ACC112 (cell line): ENCODE measurements around the gene PKP2.

Source experiments
- H2AFZ ChIP-seq: fragments of 200-600 bp; sonication (generic); one replicate; pipeline ENCODE4 v1.6.0; 2017; ENCODE audit warnings: antibody characterized with exemption, low read length; ENCODE audit not compliant: unreplicated experiment
- H3K27ac ChIP-seq: fragments of 200-600 bp; sonication (generic); 2 replicates; pipeline ENCODE4 v1.5.1; 2014; ENCODE audit warnings: low read depth, mild to moderate bottlenecking, antibody characterized with exemption, low read length, moderate library complexity
- H3K27me3 ChIP-seq: fragments of 200-600 bp; sonication (generic); 2 replicates; pipeline ENCODE4 v1.6.1; 2014; ENCODE audit warnings: mild to moderate bottlenecking, antibody characterized with exemption, low read length, moderate library complexity, mixed read lengths; ENCODE audit not compliant: insufficient read depth
- H3K36me3 ChIP-seq: fragments of 200-600 bp; sonication (generic); 2 replicates; pipeline ENCODE4 v1.6.1; 2016; ENCODE audit warnings: mild to moderate bottlenecking, antibody characterized with exemption, low read length, moderate library complexity, mixed read lengths; ENCODE audit not compliant: insufficient read depth
- H3K4me1 ChIP-seq: fragments of 200-600 bp; sonication (generic); one replicate; pipeline ENCODE4 v1.6.1; 2016; ENCODE audit warnings: low read length, mixed read lengths; ENCODE audit not compliant: insufficient read depth, unreplicated experiment, control insufficient read depth
- H3K4me3 ChIP-seq: fragments of 200-600 bp; sonication (generic); 2 replicates; pipeline ENCODE4 v1.5.1; 2014; ENCODE audit warnings: mild to moderate bottlenecking, low read depth, low read length
- H3K79me2 ChIP-seq: fragments of 200-600 bp; sonication (generic); one replicate; pipeline ENCODE4 v1.6.0; 2016; ENCODE audit warnings: low read length; ENCODE audit not compliant: control insufficient read depth, unreplicated experiment, insufficient read depth

PKP2 gene

GRCh38 chr12:32780071-32780470 lies 116.5 kb downstream of the PKP2 start:
- no peak overlapping the region for H3K27ac ChIP-seq
- H2AFZ ChIP-seq, result no peak overlapping the region

GRCh38 chr12:32777691-32778175 lies 118.8 kb downstream of the PKP2 start:
- H3K4me3 ChIP-seq, result no peak overlapping the region
- peaks cover 6% of the 10 kb centered on the region; the same call in 1 of the 2 replicates for H3K27me3 ChIP-seq
- H3K27ac ChIP-seq, result no peak overlapping the region
- H3K36me3 ChIP-seq, result no peaks in the 10 kb centered on the region
- no peak overlapping the region for H2AFZ ChIP-seq
- H3K79me2 ChIP-seq, result no peaks in the 10 kb centered on the region
- H3K4me1 ChIP-seq, result peaks cover 13% of the 10 kb centered on the region

More at GRCh38 chr12:32780071-32780470, 116.5 kb downstream of the PKP2 start:
- no peak overlapping the region for H3K4me3 ChIP-seq
- no peaks in the 10 kb centered on the region for H3K79me2 ChIP-seq
- H3K4me1 ChIP-seq, result peaks cover 13% of the 10 kb centered on the region
- H3K36me3 ChIP-seq, result no peaks in the 10 kb centered on the region
- no peaks in the 10 kb centered on the region for H3K27me3 ChIP-seq

GRCh38 chr12:32777159-32777558 lies 119.4 kb downstream of the PKP2 start:
- Histone ChIP-seq H3K27ac (no peak overlapping the region), H3K4me1 (peaks cover 13% of the 10 kb centered on the region), H2AFZ (no peak overlapping the region), H3K36me3 (no peaks in the 10 kb centered on the region), H3K79me2 (no peaks in the 10 kb centered on the region), H3K4me3 (no peak overlapping the region), H3K27me3 (peaks cover 6% of the 10 kb centered on the region; the same call in 1 of the 2 replicates)

- Histone ChIP-seq H3K79me2 (no peaks in the 10 kb centered on the region), H3K4me1 (peaks cover 13% of the 10 kb centered on the region), H3K27me3 (peaks cover 6% of the 10 kb centered on the region; the same call in 1 of the 2 replicates), H3K27ac (no peak overlapping the region), H3K4me3 (no peak overlapping the region), H3K36me3 (no peaks in the 10 kb centered on the region), H2AFZ (no peak overlapping the region)
Observed at GRCh38 chr12:32776258-32776657, 120.3 kb downstream of the PKP2 start.

GRCh38 chr12:32773691-32774090 lies 122.9 kb downstream of the PKP2 start:
- H3K27ac ChIP-seq, result no peak overlapping the region
- H3K4me1 ChIP-seq, result no peaks in the 10 kb centered on the region
- no peaks in the 10 kb centered on the region for H3K36me3 ChIP-seq
- peaks cover 12% of the 10 kb centered on the region for H3K27me3 ChIP-seq
- no peak overlapping the region for H2AFZ ChIP-seq
- no peak overlapping the region for H3K4me3 ChIP-seq
- H3K79me2 ChIP-seq, result no peaks in the 10 kb centered on the region

GRCh38 chr12:32770141-32770540 lies 126.4 kb downstream of the PKP2 start:
- no peak overlapping the region for H3K4me3 ChIP-seq
- H2AFZ ChIP-seq, result no peak overlapping the region
- H3K79me2 ChIP-seq, result no peaks in the 10 kb centered on the region
- no peaks in the 10 kb centered on the region for H3K4me1 ChIP-seq
- peaks cover 12% of the 10 kb centered on the region for H3K27me3 ChIP-seq
- no peaks in the 10 kb centered on the region for H3K36me3 ChIP-seq
- H3K27ac ChIP-seq, result no peak overlapping the region

GRCh38 chr12:32768518-32768917 lies 128.1 kb downstream of the PKP2 start:
- H3K36me3 ChIP-seq, result no peaks in the 10 kb centered on the region
- H3K27me3 ChIP-seq, result peaks cover 12% of the 10 kb centered on the region
- H3K4me1 ChIP-seq, result no peaks in the 10 kb centered on the region
- no peak overlapping the region for H3K4me3 ChIP-seq
- H3K79me2 ChIP-seq, result no peaks in the 10 kb centered on the region
- H3K27ac ChIP-seq, result no peak overlapping the region
- no peak overlapping the region for H2AFZ ChIP-seq

- H2AFZ ChIP-seq, result no peak overlapping the region
- no peaks in the 10 kb centered on the region for H3K36me3 ChIP-seq
- peaks cover 6% of the 10 kb centered on the region; the same call in 1 of the 2 replicates for H3K27me3 ChIP-seq
- H3K4me1 ChIP-seq, result no peaks in the 10 kb centered on the region
- H3K79me2 ChIP-seq, result no peaks in the 10 kb centered on the region
- no peak overlapping the region for H3K27ac ChIP-seq
- no peak overlapping the region for H3K4me3 ChIP-seq
Observed at GRCh38 chr12:32765906-32766305, 130.7 kb downstream of the PKP2 start.

GRCh38 chr12:32761716-32762115 lies 134.9 kb downstream of the PKP2 start:
- Histone ChIP-seq H2AFZ (no peak overlapping the region), H3K27me3 (no peaks in the 10 kb centered on the region), H3K79me2 (no peaks in the 10 kb centered on the region)

GRCh38 chr12:32757157-32757556 lies 139.4 kb downstream of the PKP2 start:
- no peak overlapping the region for H3K27ac ChIP-seq
- peaks cover 23% of the 10 kb centered on the region for H3K4me1 ChIP-seq
- H3K79me2 ChIP-seq, result peaks cover 27% of the 10 kb centered on the region
- peaks cover 13% of the 10 kb centered on the region for H3K36me3 ChIP-seq
- H2AFZ ChIP-seq, result no peak overlapping the region
- no peak overlapping the region for H3K4me3 ChIP-seq
- no peaks in the 10 kb centered on the region for H3K27me3 ChIP-seq

More at GRCh38 chr12:32761716-32762115, 134.9 kb downstream of the PKP2 start:
- Histone ChIP-seq H3K36me3 (no peaks in the 10 kb centered on the region), H3K4me3 (no peak overlapping the region), H3K27ac (no peak overlapping the region), H3K4me1 (peaks cover 2% of the 10 kb centered on the region)

GRCh38 chr12:32756476-32757066 lies 140.0 kb downstream of the PKP2 start:
- no peaks in the 10 kb centered on the region for H3K27me3 ChIP-seq
- no peak overlapping the region for H2AFZ ChIP-seq
- H3K4me1 ChIP-seq, result peaks cover 23% of the 10 kb centered on the region
- H3K36me3 ChIP-seq, result peaks cover 18% of the 10 kb centered on the region
- H3K27ac ChIP-seq, result no peak overlapping the region; the same call in 1 of the 2 replicates
- peak overlapping the region; percentile 92 for H3K4me3 ChIP-seq
- H3K79me2 ChIP-seq, result peaks cover 32% of the 10 kb centered on the region
